GM19328 (cell line): ENCODE data around the gene SLC4A2.

Experiments
- ATAC-seq: cut with Tn5 transposase; IDR thresholded peaks from one replicate; pipeline ENCODE4 v1.9.1; 2021; ENCODE audit warnings: mild to moderate bottlenecking, moderate library complexity; ENCODE audit not compliant: unreplicated experiment

The SLC4A2 gene

DNA sequence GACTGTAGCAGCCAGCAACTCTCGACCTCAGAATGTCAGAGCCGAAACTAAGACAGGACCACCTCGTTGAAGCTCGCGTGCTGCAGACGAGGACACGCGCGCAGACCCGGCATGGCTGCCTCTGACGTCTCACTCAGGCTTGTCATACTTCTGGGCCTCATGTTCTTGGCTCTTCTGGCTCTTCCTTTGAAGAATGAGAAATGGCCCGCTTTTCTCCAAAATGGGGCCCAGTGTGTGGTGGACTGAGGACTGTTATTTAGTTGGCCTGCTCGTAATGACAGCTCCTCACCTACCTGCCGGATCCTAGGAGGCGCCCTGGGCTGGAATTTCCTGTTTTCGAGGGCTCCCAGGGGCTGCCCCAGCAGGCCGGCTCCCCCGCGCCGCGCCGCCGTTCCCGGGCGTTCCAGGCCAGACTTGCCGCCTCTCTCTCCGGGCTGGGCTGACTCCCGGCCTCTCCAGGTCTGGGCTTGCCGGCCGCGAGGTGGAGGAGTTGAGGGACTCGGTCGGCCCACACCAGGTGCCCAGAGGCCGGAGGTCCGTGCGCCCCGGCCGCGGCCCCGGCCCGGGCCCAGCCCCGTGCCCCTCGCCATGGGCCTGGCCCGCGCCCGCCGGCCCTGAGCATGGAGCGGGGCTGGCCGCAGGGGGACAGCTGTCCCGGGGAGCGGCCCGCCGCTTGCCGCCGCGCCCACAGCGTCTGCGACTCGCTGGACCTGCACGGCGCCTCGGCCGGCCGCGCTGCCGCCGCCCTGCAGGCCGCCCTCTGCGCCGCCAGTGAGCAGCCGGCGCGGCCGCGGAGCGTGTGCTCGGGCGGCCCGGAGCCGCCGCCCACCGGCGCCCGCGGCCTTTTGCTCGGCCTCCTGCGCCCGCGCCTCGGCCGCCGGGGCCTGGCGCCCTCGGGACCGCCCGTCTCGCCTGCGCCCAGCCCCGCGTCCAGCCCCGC lies 55.0 kb downstream of the SLC4A2 start:
- ATAC-seq = no peak

DNA sequence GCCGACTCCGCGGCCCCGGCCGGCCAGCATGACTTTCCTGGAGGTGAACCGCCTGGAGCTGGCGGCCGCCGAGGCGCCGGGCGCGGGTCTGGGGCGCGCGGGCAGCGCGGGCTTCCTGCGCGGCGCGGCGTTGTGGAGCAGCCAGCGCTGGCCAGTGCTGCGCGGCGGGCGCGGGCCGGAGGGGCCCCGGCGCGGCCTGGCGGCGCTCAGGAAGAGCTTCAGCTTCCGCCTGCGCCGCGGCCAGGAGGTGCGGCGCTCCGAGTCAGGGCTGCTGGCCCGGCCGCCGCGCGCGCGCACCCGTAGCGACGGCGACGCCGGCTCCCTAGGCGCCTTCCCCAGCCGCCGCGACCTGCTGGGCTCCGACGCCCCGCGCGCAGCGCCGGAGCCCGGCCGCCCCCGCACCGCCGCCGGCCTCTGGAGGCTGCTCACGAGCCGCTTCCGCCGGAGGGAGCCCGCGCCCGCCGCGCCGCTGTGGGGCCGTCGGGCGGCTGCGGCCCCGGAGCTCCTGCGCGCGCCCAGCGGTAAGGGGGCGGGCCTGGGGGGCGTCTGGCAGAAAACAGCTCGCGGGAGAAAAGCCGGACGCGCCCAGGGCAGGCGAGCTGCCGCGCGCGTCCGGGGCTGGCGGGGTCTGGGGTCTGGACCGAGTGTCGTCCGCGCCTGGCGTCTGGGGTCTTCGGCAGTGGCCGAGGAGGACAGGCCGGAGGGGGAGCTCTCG lies 55.9 kb downstream of the SLC4A2 start:
- ATAC-seq = no peak

DNA sequence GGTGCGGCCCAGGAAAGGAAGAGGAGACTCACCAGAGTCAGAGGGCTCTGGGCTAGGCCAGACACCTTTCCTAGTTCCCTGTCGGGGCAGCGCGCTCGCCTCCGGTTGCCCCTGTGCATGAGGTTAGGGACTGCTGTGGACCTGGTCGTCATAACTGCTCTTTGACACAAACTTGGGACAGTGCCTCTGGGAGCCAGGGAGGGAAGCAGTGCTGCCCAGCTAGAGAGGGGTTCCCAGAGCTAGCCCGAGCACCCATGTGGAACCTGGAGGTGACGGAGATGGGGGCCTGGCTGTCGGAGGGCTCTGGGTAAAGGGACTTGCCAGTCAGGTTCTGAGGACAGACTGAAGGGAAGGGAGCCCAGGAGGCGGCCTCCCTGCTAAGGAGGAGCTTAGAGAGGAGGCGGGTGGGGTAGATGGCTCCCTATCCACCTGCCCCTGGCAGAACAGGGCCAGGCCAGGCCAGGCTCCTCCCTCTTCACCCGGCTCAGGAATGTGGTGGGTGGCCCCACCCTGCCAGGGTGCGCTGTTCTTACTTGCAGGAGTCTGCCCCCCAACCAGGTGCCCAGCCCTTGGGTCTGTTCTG lies 56.5 kb downstream of the SLC4A2 start:
- no peak for ATAC-seq

DNA sequence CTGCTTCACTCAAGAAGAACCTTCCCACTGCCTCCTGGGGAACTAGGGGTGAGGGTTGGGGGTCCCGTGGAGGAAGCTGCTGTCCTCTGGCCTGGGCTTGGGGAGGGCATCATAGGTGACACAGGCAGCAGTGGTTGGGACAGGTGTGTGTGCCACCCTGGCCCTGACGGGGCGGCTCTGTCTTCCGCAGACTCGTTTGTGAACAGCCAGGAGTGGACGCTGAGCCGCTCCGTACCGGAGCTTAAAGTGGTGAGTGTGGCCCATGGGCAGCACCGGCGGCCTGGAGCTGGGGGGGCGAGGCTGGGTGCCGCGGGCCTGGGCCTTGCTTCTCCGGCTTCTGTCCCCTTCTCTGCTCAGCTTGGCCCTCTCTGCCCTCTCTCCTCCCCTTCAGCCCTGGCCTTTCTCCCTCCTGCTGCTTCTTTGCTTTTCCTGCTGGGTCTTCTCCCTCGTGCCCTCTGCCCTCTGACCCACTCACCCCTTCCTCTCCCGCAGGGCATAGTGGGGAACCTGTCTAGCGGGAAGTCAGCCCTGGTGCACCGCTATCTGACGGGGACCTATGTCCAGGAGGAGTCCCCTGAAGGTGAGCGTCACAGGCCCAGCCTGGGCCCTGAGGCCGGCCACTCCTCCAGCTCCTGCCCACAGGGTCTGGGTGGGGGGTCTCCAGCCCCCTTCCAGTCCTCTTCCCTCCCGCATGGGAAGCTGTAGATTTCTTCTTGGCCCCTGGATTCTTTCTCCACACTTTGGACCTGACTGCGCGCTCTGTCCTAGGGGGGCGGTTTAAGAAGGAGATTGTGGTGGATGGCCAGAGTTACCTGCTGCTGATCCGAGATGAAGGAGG lies 57.4 kb downstream of the SLC4A2 start:
- no peak for ATAC-seq

DNA sequence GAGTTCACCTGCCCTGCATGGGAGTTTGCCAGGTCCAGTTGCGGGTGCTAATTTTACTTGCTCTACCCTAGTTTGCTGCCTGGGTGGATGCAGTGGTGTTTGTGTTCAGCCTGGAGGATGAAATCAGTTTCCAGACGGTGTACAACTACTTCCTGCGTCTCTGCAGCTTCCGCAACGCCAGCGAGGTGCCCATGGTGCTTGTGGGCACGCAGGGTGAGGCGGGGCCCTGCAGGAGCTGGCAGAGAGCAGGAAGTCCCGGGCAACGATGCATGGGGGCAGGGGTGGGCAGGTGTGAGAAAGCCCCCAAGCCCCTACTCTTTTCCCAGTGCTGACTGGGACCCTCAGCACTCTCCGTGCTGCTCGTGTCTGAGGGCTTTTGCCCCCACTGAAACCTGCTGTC lies 58.2 kb downstream of the SLC4A2 start:
- no peak for ATAC-seq

DNA sequence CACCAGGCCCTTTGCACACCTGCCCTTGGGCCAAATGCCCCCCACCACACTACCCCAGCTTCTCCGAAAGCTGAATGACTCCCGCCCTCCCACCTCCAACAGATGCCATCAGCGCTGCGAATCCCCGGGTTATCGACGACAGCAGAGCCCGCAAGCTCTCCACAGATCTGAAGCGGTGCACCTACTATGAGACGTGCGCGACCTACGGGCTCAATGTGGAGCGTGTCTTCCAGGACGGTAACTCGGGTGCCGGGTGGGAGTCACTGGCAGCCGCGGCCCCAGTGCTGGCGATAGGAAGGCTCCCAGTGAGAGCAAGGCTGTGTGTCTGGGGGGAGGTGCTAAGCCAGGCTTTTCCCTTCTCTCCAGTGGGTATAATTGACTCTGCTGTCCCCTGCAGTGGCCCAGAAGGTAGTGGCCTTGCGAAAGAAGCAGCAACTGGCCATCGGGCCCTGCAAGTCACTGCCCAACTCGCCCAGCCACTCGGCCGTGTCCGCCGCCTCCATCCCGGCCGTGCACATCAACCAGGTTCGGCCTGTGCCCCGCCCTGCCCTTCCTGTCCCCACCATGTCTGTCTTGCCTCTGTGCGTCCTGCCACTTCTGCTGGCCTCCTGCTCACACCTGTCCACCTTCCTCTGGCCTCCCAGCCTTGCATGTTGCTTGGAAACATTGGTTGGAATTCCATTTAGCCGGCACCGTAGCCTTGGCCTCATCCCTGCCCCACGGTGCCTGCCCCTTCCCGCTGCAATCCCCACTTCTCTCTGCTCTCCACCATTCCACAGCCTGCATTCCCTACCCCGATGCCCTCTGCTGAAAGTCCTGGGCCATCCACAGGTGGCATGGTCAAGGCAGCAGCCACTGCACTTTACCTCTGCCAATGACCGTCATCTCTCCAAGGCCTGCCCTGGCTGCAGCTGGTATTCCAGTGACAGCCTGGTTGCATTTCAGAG lies 59.0 kb downstream of the SLC4A2 start:
- ATAC-seq = no peak

DNA sequence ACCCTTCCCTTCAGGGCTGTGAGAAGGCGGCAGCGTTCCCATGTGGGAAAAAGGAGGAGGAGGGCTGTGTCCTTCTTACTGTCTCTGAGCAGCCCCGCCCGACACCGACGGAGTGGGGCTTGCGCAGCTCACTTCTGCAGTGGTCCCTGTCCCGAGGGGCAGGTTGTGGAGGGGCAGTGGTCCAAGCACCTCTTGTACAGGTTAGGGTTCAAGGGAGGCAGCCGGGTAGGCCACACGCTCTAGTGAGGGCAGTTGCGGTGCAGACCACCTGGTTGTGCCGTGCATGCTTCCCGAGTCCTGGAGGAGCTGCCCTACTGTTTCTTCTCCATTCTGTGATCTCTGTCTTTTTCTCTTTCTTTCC lies 59.6 kb downstream of the SLC4A2 start:
- ATAC-seq = no peak

DNA sequence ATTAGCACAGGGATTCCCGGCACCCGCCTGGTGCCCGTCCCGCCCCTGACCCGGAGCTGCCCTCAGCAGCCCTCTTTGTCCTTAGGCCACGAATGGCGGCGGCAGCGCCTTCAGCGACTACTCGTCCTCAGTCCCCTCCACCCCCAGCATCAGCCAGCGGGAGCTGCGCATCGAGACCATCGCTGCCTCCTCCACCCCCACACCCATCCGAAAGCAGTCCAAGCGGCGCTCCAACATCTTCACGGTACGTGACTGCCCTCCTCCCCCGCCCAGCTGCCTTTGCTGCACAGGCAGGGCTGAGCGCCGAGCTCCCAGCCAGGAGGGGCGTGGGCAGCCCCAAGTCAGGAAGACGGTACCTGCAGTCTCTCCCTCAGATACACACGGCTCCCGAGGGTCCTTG lies 60.5 kb downstream of the SLC4A2 start:
- ATAC-seq = no peak

DNA sequence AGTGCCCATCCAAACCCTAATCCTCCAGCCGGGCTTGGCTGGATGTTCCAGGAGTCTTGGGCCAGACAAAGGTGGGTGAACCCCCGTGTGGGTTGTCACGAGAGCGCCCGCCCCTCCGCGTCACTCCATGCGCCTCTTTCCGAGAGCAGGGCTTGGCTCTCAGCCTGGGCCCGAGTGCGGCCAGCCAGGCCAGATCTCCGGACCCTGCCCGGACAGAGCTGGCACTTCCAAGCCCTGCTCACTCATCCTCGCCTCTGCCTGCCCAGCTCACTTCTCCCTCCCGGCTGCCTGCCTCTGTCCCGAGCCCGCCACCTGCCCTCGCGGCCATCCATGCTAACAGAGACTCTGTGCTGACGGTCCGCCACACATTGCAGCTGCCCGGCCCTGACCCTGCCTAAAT lies 61.5 kb downstream of the SLC4A2 start:
- ATAC-seq = no peak

DNA sequence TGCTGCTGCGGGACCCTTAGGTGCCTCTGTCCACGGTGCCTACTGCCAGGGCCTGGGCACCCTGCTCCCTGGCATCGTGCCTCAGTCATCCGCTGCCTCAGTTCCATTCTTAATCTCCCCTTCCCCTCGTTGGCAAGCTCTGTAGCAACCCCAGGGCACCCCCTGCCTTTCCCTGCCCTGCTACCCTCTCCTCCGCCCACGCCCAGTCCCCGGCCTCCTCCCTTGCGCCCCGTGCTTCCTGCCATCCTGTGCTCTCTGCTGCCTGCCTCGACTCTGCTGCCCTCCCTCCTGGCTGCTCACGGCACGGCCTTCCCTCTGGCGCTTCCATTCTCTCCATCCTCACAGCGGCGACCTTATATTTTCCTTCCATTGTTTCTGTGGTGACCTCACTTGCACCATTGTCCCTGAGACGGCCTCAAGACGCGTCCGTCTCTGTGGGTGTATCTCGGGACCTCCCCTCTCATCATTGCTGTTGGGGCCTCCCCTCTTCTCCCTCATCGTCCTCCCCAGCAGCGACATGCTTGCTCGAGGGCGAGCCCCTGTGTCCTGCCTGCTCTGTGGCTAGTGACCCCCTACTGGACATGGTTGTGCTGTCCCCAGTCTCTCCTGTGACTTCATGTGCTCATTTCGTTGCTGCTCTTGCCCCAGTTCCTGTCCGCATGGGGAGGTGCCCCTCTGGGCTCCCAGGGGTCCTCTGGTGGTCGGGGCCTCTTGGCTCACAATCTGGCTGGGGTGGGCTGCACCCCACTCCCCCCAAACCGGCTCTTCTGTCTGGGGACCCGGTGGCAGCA lies 62.2 kb downstream of the SLC4A2 start:
- no peak for ATAC-seq

DNA sequence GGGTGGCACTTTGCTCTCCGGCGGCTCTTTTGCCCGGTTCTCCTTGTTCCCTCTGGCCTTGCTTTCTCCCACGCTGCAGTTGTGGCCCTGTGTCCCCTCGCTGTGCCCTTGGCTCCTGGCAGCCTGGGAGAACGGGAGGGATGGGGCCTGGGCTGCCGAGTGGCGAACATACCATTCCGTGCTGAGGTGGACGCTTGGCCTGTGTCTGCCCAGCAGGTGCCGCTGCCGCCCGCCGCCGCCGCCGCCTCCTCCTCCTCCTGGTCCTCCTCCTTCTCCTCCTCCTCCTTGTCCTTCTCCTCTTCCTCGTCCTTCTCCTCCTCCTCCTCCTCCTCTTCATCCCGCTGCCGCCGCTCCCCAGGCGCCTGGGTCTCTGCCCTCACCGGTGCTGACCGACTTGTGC lies 62.9 kb downstream of the SLC4A2 start:
- ATAC-seq = no peak

DNA sequence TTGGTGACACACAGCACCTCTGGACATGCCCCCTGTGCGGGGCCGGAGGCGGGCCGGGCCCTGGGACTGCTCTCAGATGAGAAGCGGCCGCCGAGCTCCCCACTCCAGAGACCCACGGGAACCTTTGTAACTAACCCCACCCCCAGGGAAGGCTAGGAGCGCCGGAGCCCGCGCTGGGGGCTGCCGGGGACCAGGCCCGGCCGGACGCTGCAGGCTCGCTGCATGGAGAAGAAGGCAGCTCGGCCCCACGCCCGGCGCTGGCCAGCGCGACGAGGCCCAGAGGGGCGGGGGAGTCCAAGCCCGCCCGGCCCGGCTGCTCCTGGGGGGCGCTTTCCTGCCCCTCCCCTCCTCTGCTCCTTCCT lies 63.4 kb downstream of the SLC4A2 start:
- ATAC-seq = no peak

DNA sequence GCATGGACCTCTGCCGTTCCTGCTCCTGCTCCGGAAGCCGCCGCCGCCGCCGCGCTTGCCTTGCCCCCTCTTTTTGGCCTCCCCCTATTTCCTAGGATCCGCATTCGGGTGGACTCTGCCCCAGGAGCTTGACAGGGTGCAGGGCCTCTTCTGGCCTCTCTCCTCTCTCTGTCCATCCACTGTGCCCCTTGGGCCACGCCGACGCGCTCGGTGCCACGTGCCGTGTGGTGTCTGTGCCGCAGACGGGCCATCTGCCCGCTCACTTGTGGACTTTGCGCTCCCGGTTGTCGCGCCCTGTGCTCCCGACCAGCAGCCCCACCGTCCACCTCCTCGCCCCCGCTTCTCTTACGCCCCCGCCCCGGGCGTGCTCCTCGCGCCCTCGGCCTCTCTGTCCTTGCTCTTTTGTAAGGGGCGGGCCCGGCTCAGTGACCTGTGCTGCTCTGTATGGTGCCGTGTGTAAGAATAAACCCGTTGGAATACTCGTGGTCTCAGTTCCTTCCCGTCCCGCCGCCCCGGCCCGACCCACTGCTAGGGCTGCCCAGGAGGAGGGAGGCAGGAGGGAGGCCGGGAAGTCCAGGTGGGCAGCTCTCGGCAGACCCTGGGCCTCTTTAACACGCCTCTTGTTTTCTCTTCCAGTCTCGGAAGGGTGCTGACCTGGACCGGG lies 63.9 kb downstream of the SLC4A2 start:
- no peak for ATAC-seq

DNA sequence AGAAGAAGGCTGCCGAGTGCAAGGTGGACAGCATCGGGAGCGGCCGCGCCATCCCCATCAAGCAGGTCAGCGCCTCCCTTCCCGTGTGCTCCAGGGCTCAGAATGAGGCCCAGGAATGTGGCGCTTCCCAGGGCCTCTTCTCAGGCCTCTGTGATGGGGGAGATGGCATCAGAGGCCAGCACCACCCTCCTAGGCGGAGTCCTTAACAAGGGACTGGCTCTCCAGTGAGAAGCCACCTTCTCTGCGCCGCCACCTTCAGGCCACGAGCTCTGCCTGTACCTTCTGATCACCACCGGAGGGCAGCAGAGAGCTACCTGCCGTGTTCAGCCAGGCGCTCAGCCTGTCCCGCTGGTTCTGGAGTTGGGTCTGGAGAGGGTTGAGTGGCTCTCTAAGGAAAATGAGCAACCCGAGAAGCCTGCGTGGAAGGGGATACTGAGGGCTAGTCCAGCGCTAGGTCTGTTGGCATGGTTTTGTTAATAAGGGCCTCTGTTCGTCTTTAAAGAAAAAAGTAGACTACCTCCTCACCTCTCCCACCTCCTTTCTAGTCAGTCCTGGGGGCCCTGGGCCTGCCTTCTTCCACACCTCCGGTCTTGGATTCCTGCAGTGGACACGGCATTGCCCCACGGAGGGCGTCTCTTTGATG lies 64.6 kb downstream of the SLC4A2 start:
- ATAC-seq = peak; percentile 79

DNA sequence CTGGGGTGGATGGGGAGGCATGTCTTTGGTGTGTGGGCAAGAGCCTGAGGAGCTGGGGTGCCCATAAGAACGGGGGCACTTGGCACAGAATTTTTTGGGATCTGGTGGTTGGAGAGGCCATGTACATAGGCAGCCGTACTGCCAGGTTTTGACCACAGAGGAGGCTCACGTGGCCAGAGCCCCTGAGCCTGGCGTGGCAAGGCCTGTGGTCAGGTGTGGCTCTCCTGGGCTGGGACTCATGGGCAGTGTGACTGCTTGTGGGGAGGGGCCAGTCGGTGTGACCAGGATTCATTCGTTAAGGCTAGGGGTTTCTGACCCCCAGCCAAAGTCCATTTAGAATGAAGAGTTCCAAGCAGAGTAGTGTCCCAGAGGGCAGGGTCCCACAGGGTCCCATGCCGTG lies 65.1 kb downstream of the SLC4A2 start:
- no peak for ATAC-seq

DNA sequence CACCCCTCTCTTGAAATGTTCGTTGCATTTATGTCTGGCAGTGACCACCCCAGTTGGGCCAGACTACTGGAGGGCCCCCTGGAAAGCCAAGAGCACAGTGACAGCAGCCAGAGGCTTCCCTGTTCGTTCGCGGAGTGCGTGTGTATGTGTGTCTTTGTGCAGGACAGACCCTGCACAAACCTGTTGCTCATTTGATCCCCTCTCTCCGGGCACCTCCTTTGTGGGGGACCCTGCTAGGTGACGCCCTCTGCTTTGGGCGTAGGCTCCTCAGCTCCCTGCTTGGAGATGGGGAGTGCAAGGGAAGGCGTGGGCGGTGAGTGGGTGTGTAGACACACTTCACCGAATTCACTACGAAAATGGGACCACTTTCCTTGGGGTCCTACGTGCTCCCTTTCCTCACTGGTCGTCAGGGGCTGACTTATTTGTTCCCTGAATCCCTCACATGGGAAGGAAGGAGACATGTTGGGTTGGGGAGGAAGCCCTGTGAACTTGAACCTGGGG lies 65.6 kb downstream of the SLC4A2 start:
- ATAC-seq = no peak

DNA sequence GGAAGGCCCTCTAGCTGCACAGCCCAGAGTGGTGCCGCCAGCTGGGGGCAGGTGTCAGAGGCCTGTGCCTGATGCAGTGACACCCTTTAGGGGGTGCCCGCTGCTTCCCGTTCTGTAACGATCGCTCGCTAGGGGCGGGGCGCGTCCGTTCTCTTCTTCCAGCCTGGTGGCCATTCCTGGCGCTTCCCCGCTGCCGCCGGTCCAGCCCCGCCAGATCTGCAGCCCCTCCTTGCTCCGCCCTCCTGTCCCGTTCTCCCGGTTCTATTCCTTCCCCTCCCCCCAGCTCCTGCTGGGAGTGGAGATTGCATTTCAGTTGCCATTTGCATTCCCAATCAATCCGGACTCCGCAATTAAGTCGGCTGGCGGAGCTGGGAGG lies 66.1 kb downstream of the SLC4A2 start:
- ATAC-seq = no peak

DNA sequence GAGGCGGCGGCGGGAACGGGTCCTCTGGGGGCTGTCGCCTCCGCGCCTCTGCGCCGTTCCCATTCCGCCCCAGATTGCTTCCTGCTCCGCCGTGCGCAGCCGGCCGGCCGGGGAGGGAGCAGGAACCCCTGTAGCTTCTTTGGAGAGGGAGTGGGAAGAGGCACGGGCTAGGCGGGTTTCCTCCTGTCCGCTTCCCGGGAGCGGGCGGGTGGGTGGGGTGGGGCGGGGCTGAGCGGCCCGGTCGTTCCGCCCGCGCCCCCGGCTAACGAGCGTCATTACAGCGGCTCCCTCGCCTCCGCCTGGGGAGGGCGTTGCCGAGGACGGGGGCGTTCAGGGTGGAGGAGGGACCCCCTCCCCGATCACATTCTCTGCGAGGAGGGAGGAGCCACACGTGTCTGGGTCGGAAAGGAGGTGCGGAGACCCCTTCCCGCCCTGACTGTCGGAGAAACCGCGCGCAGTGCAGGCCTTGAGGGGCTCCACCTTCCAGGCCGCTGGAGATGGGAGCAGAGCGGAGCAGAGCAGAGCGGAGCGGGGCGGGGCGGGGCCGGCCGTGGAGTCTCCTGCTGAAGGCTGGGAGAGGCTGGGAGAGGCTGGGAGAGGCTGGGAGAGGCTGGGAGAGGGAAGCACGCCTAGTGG lies 66.6 kb downstream of the SLC4A2 start:
- ATAC-seq = no peak
